Gastrocnemius medialis (tissue), 4 donors: ENCODE data around the gene SPTLC3.

Source experiments
- POLR2A ChIP-seq, 2 donors: fragments of 450-650 bp; IDR thresholded peaks; one replicate each; pipeline ENCODE4 v1.6.1; 2017; ENCODE audit warnings: antibody characterized with exemption in 2 of 2, mild to moderate bottlenecking in 2 of 2, moderate library complexity in 2 of 2
- TF ChIP-seq, protein P1 (sequence below), 5 experiments: fragments of 450-650 bp in 3 of 5; fragments of 200-600 bp in 2 of 5; sonication (generic) in 2 of 5; IDR thresholded peaks in 4 of 5; conservative IDR thresholded peaks in 1 of 5; 1 replicate in 4 of 5; 2 replicates in 1 of 5; pipeline ENCODE4 v1.5.1; 2016 to 2019; ENCODE audit warnings: antibody characterized with exemption in 5 of 5, mild to moderate bottlenecking in 3 of 5, moderate library complexity in 3 of 5

DNA sequence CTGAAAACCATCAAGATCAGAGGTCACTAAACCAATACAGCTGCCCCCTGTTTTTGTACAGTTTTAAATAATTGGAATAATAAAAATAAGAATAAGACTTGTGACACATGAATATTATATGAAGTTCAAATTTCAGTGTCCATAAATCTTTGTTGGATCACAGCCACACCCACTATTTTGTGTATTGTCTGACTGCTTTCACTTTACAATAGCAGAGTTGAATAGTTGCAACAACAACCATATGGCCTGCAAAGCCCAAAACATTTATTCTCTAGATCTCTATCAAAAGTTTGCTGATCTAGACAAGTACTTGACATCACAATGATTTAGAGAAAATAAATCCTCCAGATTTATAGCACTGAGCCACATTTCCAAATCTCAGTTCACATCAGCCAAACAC, 73.6 kb downstream of the SPTLC3 start:
- TF ChIP-seq, protein P1, sequence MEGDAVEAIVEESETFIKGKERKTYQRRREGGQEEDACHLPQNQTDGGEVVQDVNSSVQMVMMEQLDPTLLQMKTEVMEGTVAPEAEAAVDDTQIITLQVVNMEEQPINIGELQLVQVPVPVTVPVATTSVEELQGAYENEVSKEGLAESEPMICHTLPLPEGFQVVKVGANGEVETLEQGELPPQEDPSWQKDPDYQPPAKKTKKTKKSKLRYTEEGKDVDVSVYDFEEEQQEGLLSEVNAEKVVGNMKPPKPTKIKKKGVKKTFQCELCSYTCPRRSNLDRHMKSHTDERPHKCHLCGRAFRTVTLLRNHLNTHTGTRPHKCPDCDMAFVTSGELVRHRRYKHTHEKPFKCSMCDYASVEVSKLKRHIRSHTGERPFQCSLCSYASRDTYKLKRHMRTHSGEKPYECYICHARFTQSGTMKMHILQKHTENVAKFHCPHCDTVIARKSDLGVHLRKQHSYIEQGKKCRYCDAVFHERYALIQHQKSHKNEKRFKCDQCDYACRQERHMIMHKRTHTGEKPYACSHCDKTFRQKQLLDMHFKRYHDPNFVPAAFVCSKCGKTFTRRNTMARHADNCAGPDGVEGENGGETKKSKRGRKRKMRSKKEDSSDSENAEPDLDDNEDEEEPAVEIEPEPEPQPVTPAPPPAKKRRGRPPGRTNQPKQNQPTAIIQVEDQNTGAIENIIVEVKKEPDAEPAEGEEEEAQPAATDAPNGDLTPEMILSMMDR (IDR thresholded peaks at IDR 0.05 in 4 of 5, conservative IDR thresholded peaks at IDR 0.05 in 1 of 5), result no peak
- TF ChIP-seq POLR2A (IDR thresholded peaks at IDR 0.05), result no peak
